Frontal cortex (tissue), 4 donors: Measurements from ENCODE around the gene SLC44A3. TPM values are rescaled to one million over a fixed set of nuclear protein-coding genes. Genes with fewer than 3 reads are reported as not detected.
A peak's percentile ranks its signal among the peaks of the same experiment; 100 is the strongest.

Experiments
- DNase-seq, 2 donors: peaks; one replicate each; pipeline ENCODE4 v3.0.0; 2012; ENCODE audit warnings: low spot score in 2 of 2
- FAIRE-seq: peaks from 2 replicates; lab custom pipeline; 2012; peaks lifted over from hg19 to GRCh38; lab: Jason Lieb, UNC
- total RNA-seq: library from RNA; depleted of rRNA; stranded (reverse); fragments of >200 nt; gene quantifications from one replicate; pipeline ENCODE4 v1.2.3, GENCODE V29; 2014
- donor health status: control.
- donor health status: control.
- donor health status: control.

Gene SLC44A3
- total RNA-seq, 1 donor from 2014 or later: 1.2 TPM

- FAIRE-seq (no peak), DNase-seq (no peak)
Observed at GRCh38 chr1:94898491-94899385, 78.6 kb downstream of the SLC44A3 start.

GRCh38 chr1:94899756-94900155 is 79.6 kb downstream of the SLC44A3 start:
- no peak for FAIRE-seq
- DNase-seq: no peak

- DNase-seq: no peak
- FAIRE-seq: no peak
Observed at GRCh38 chr1:94901841-94902240, 81.7 kb downstream of the SLC44A3 start.

GRCh38 chr1:94903280-94904009 is 83.3 kb downstream of the SLC44A3 start:
- no peak for DNase-seq
- no peak for FAIRE-seq

- no peak for DNase-seq
- no peak for FAIRE-seq
Observed at GRCh38 chr1:94905207-94905606, 85.0 kb downstream of the SLC44A3 start.

GRCh38 chr1:94906382-94906781 is 86.2 kb downstream of the SLC44A3 start:
- no peak for FAIRE-seq
- no peak for DNase-seq

GRCh38 chr1:94907136-94907535 is 87.0 kb downstream of the SLC44A3 start:
- FAIRE-seq (no peak), DNase-seq (no peak)

- DNase-seq: no peak
- FAIRE-seq: no peak
Observed at GRCh38 chr1:94908190-94908589, 88.0 kb downstream of the SLC44A3 start.

GRCh38 chr1:94908965-94909364 is 88.8 kb downstream of the SLC44A3 start:
- DNase-seq: no peak
- FAIRE-seq: no peak

- FAIRE-seq: no peak
- DNase-seq: no peak
Observed at GRCh38 chr1:94909486-94909885, 89.3 kb downstream of the SLC44A3 start.

- DNase-seq (no peak), FAIRE-seq (no peak)
Observed at GRCh38 chr1:94912263-94913184, 92.4 kb downstream of the SLC44A3 start.

- no peak for FAIRE-seq
Observed at GRCh38 chr1:94917251-94917650, 97.1 kb downstream of the SLC44A3 start.

GRCh38 chr1:94919241-94920030 is 99.3 kb downstream of the SLC44A3 start:
- no peak for FAIRE-seq
- no peak for DNase-seq

More at GRCh38 chr1:94917251-94917650, 97.1 kb downstream of the SLC44A3 start:
- DNase-seq: no peak

- DNase-seq (no peak), FAIRE-seq (no peak)
Observed at GRCh38 chr1:94920061-94920460, 99.9 kb downstream of the SLC44A3 start.

- DNase-seq (no peak), FAIRE-seq (no peak)
Observed at GRCh38 chr1:94921977-94922376, 101.8 kb downstream of the SLC44A3 start.

- FAIRE-seq: no peak
- no peak for DNase-seq
Observed at GRCh38 chr1:94922761-94923331, 102.7 kb downstream of the SLC44A3 start.

GRCh38 chr1:94925004-94925403 is 104.8 kb downstream of the SLC44A3 start:
- DNase-seq (no peak), FAIRE-seq (no peak)

- no peak for FAIRE-seq
- DNase-seq: peak; percentile 54 to 59
Observed at GRCh38 chr1:94925561-94926125, 105.5 kb downstream of the SLC44A3 start.
